ENCODE measurements around the gene GLP2R.
"Not testable (repeated sequence)": the region's sequence is repeated elsewhere in the genome, so short reads cannot be mapped to it uniquely, and the experiment has no call there.

GLP2R gene

GRCh38 chr17:9917801-9918200 is 92.1 kb downstream of the GLP2R start:
- H3K4me2 ChIP-seq (ENCODE audit: insufficient read depth, low read length, poor library complexity, severe bottlenecking), result no peak overlapping the region
- no peak for DNase-seq (ENCODE audit: low spot score)
- H2AFZ ChIP-seq (ENCODE audit: low read length), result no peak overlapping the region
- H3K27me3 ChIP-seq (ENCODE audit: control insufficient read depth in 3 of 3, insufficient read depth in 3 of 3, low read depth in 1 of 3, low read length in 3 of 3), result no peaks in the 10 kb centered on the region
- H2AK5ac ChIP-seq (ENCODE audit: low read depth, low read length), result no peak overlapping the region
- no peak overlapping the region for H2BK12ac ChIP-seq (ENCODE audit: low read length)
- H2BK120ac ChIP-seq (ENCODE audit: low read depth, low read length), result no peak overlapping the region
- H3K23ac ChIP-seq (ENCODE audit: low read depth, low read length, poor library complexity), result no peak overlapping the region
- H3K4me3 ChIP-seq (ENCODE audit: low read length in 2 of 2), result no peak overlapping the region
- peak overlapping the region; percentile 21 for H3K14ac ChIP-seq (ENCODE audit: low read length)
- no peak overlapping the region for H4K91ac ChIP-seq (ENCODE audit: low read depth, low read length, poor library complexity)
- WGBS, 2 donors (ENCODE audit: extremely low coverage in 2 of 2, insufficient read length in 2 of 2, insufficient replicate concordance in 1 of 2), result no CpG with 5 or more reads among the region's 19 CpGs
- H3K9ac ChIP-seq (ENCODE audit: low read depth, low read length, poor library complexity), result no peak overlapping the region
- H3K18ac ChIP-seq (ENCODE audit: low read length), result no peak overlapping the region
- no peaks in the 10 kb centered on the region for H3K9me3 ChIP-seq (replicated peaks in 1 of 2; ENCODE audit: control insufficient read depth in 2 of 2, insufficient read depth in 1 of 2, low read depth in 1 of 2, low read length in 2 of 2)
- H3K79me1 ChIP-seq (ENCODE audit: low read depth, low read length), result no peaks in the 10 kb centered on the region
- peaks cover 0 to 2% of the 10 kb centered on the region in 2 donors for H3K4me1 ChIP-seq (ENCODE audit: control insufficient read depth in 2 of 2, insufficient read depth in 1 of 2, low read depth in 1 of 2, low read length in 2 of 2)
- no peaks in the 10 kb centered on the region for H3K36me3 ChIP-seq (replicated peaks in 1 of 2; ENCODE audit: control insufficient read depth in 2 of 2, insufficient read depth in 2 of 2, low read length in 2 of 2)
- no peak overlapping the region for H3K27ac ChIP-seq (replicated peaks; ENCODE audit: low read length)
- H2BK15ac ChIP-seq (ENCODE audit: low read length), result no peak overlapping the region
- H3K4ac ChIP-seq (ENCODE audit: low read length), result no peak overlapping the region
- peak overlapping the region; percentile 54 for H4K8ac ChIP-seq (ENCODE audit: low read depth, low read length)
- no peak overlapping the region for H2BK5ac ChIP-seq (ENCODE audit: low read length)

- Histone ChIP-seq H2AK5ac (ENCODE audit: low read depth, low read length) (no peak overlapping the region), H3K36me3 (replicated peaks in 1 of 2; ENCODE audit: control insufficient read depth in 2 of 2, insufficient read depth in 2 of 2, low read length in 2 of 2) (no peaks in the 10 kb centered on the region), H2BK12ac (ENCODE audit: low read length) (no peak overlapping the region), H3K4me2 (ENCODE audit: insufficient read depth, low read length, poor library complexity, severe bottlenecking) (no peak overlapping the region), H3K9ac (ENCODE audit: low read depth, low read length, poor library complexity) (no peak overlapping the region), H2BK120ac (ENCODE audit: low read depth, low read length) (no peak overlapping the region), H3K18ac (ENCODE audit: low read length) (no peak overlapping the region), H3K9me3 (replicated peaks in 1 of 2; ENCODE audit: control insufficient read depth in 2 of 2, insufficient read depth in 1 of 2, low read depth in 1 of 2, low read length in 2 of 2) (no peaks in the 10 kb centered on the region), H3K4me1 (ENCODE audit: control insufficient read depth in 2 of 2, insufficient read depth in 1 of 2, low read depth in 1 of 2, low read length in 2 of 2) (peaks cover 0 to 2% of the 10 kb centered on the region in 2 donors), H3K27ac (replicated peaks; ENCODE audit: low read length) (no peak overlapping the region), H3K14ac (ENCODE audit: low read length) (no peak overlapping the region), H4K8ac (ENCODE audit: low read depth, low read length) (no peak overlapping the region), H3K79me1 (ENCODE audit: low read depth, low read length) (no peaks in the 10 kb centered on the region), H4K91ac (ENCODE audit: low read depth, low read length, poor library complexity) (no peak overlapping the region), H3K4me3 (ENCODE audit: low read length in 2 of 2) (peak overlapping the region in 1 of 2 donors; percentile 18), H2BK5ac (ENCODE audit: low read length) (no peak overlapping the region), H3K4ac (ENCODE audit: low read length) (no peak overlapping the region), H3K27me3 (ENCODE audit: control insufficient read depth in 3 of 3, insufficient read depth in 3 of 3, low read depth in 1 of 3, low read length in 3 of 3) (no peaks in the 10 kb centered on the region), H3K23ac (ENCODE audit: low read depth, low read length, poor library complexity) (peak overlapping the region; percentile 37), H2BK15ac (ENCODE audit: low read length) (no peak overlapping the region), H2AFZ (ENCODE audit: low read length) (no peak overlapping the region)
- no peak for DNase-seq (ENCODE audit: low spot score)
- WGBS, 2 donors (ENCODE audit: extremely low coverage in 2 of 2, insufficient read length in 2 of 2, insufficient replicate concordance in 1 of 2), result no CpG with 5 or more reads among the region's 8 CpGs
Observed at GRCh38 chr17:9918352-9918751, 92.6 kb downstream of the GLP2R start.

- Histone ChIP-seq H3K23ac (ENCODE audit: low read depth, low read length, poor library complexity) (no peak overlapping the region), H3K4ac (ENCODE audit: low read length) (no peak overlapping the region), H3K79me1 (ENCODE audit: low read depth, low read length) (no peaks in the 10 kb centered on the region), H2BK12ac (ENCODE audit: low read length) (no peak overlapping the region), H2BK5ac (ENCODE audit: low read length) (no peak overlapping the region), H3K9me3 (replicated peaks in 1 of 2; ENCODE audit: control insufficient read depth in 2 of 2, insufficient read depth in 1 of 2, low read depth in 1 of 2, low read length in 2 of 2) (no peaks in the 10 kb centered on the region), H3K18ac (ENCODE audit: low read length) (no peak overlapping the region), H4K8ac (ENCODE audit: low read depth, low read length) (no peak overlapping the region), H3K4me3 (ENCODE audit: low read length in 2 of 2) (no peak overlapping the region), H2AK5ac (ENCODE audit: low read depth, low read length) (no peak overlapping the region), H3K14ac (ENCODE audit: low read length) (no peak overlapping the region), H2BK15ac (ENCODE audit: low read length) (no peak overlapping the region), H2BK120ac (ENCODE audit: low read depth, low read length) (no peak overlapping the region), H3K36me3 (replicated peaks in 1 of 2; ENCODE audit: control insufficient read depth in 2 of 2, insufficient read depth in 2 of 2, low read length in 2 of 2) (no peaks in the 10 kb centered on the region), H3K4me1 (ENCODE audit: control insufficient read depth in 2 of 2, insufficient read depth in 1 of 2, low read depth in 1 of 2, low read length in 2 of 2) (peaks cover 0 to 2% of the 10 kb centered on the region in 2 donors), H2AFZ (ENCODE audit: low read length) (no peak overlapping the region), H3K27ac (replicated peaks; ENCODE audit: low read length) (no peak overlapping the region), H3K4me2 (ENCODE audit: insufficient read depth, low read length, poor library complexity, severe bottlenecking) (no peak overlapping the region), H4K91ac (ENCODE audit: low read depth, low read length, poor library complexity) (no peak overlapping the region), H3K27me3 (ENCODE audit: control insufficient read depth in 3 of 3, insufficient read depth in 3 of 3, low read depth in 1 of 3, low read length in 3 of 3) (no peaks in the 10 kb centered on the region), H3K9ac (ENCODE audit: low read depth, low read length, poor library complexity) (no peak overlapping the region)
- no CpG with 5 or more reads among the region's 5 CpGs for WGBS, 2 donors (ENCODE audit: extremely low coverage in 2 of 2, insufficient read length in 2 of 2, insufficient replicate concordance in 1 of 2)
- no peak for DNase-seq (ENCODE audit: low spot score)
Observed at GRCh38 chr17:9918804-9919352, 93.2 kb downstream of the GLP2R start.

GRCh38 chr17:9921216-9921615 is 95.5 kb downstream of the GLP2R start:
- H3K9me3 ChIP-seq (replicated peaks in 1 of 2; ENCODE audit: control insufficient read depth in 2 of 2, insufficient read depth in 1 of 2, low read depth in 1 of 2, low read length in 2 of 2); H2AK5ac ChIP-seq (ENCODE audit: low read depth, low read length); H3K79me1 ChIP-seq (ENCODE audit: low read depth, low read length); H2BK15ac ChIP-seq (ENCODE audit: low read length); H3K4ac ChIP-seq (ENCODE audit: low read length); H4K8ac ChIP-seq (ENCODE audit: low read depth, low read length); H3K14ac ChIP-seq (ENCODE audit: low read length); H3K4me3 ChIP-seq (ENCODE audit: low read length in 2 of 2); H3K27me3 ChIP-seq (ENCODE audit: control insufficient read depth in 3 of 3, insufficient read depth in 3 of 3, low read depth in 1 of 3, low read length in 3 of 3); H4K91ac ChIP-seq (ENCODE audit: low read depth, low read length, poor library complexity); H2BK5ac ChIP-seq (ENCODE audit: low read length); H2AFZ ChIP-seq (ENCODE audit: low read length); H3K4me2 ChIP-seq (ENCODE audit: insufficient read depth, low read length, poor library complexity, severe bottlenecking); H3K9ac ChIP-seq (ENCODE audit: low read depth, low read length, poor library complexity); H2BK12ac ChIP-seq (ENCODE audit: low read length); H2BK120ac ChIP-seq (ENCODE audit: low read depth, low read length); DNase-seq (ENCODE audit: low spot score); H3K18ac ChIP-seq (ENCODE audit: low read length); H3K36me3 ChIP-seq (replicated peaks in 1 of 2; ENCODE audit: control insufficient read depth in 2 of 2, insufficient read depth in 2 of 2, low read length in 2 of 2); H3K23ac ChIP-seq (ENCODE audit: low read depth, low read length, poor library complexity); H3K4me1 ChIP-seq (ENCODE audit: control insufficient read depth in 2 of 2, insufficient read depth in 1 of 2, low read depth in 1 of 2, low read length in 2 of 2); H3K27ac ChIP-seq (replicated peaks; ENCODE audit: low read length): not testable (repeated sequence)
- no CpG with 5 or more reads among the region's 13 CpGs for WGBS, 2 donors (ENCODE audit: extremely low coverage in 2 of 2, insufficient read length in 2 of 2, insufficient replicate concordance in 1 of 2)
